ENCODE measurements around the gene PHACTR3.

The PHACTR3 gene

GRCh38 chr20:59782986-59783640, 178.8 kb downstream of the PHACTR3 start:
- FAIRE-seq, result no peak

GRCh38 chr20:59783641-59784010, 179.3 kb downstream of the PHACTR3 start:
- FAIRE-seq, result no peak

GRCh38 chr20:59784365-59784764, 180.0 kb downstream of the PHACTR3 start:
- no peak for FAIRE-seq

- no peak for FAIRE-seq
These were observed 180.7 kb downstream of the PHACTR3 start for GRCh38 chr20:59784791-59785668.

- no peak for FAIRE-seq
These were observed 181.3 kb downstream of the PHACTR3 start for GRCh38 chr20:59785669-59785959.

GRCh38 chr20:59785986-59786795, 181.9 kb downstream of the PHACTR3 start:
- FAIRE-seq, result no peak

- no peak for FAIRE-seq
These were observed 182.6 kb downstream of the PHACTR3 start for GRCh38 chr20:59786801-59787537.

- no peak for FAIRE-seq
These were observed 183.2 kb downstream of the PHACTR3 start for GRCh38 chr20:59787538-59787890.

- FAIRE-seq, result no peak
These were observed 183.9 kb downstream of the PHACTR3 start for GRCh38 chr20:59788196-59788735.

GRCh38 chr20:59788811-59789397, 184.6 kb downstream of the PHACTR3 start:
- FAIRE-seq, result no peak

GRCh38 chr20:59789686-59790085, 185.3 kb downstream of the PHACTR3 start:
- FAIRE-seq, result no peak

- no peak for FAIRE-seq
These were observed 186.0 kb downstream of the PHACTR3 start for GRCh38 chr20:59790346-59790745.

GRCh38 chr20:59792300-59792699, 188.0 kb downstream of the PHACTR3 start:
- FAIRE-seq, result no peak

GRCh38 chr20:59794555-59794954, 190.2 kb downstream of the PHACTR3 start:
- FAIRE-seq, result no peak

GRCh38 chr20:59800309-59800708, 196.0 kb downstream of the PHACTR3 start:
- FAIRE-seq, result no peak

- FAIRE-seq, result no peak
These were observed 197.7 kb downstream of the PHACTR3 start for GRCh38 chr20:59802018-59802417.

GRCh38 chr20:59802471-59803221, 198.3 kb downstream of the PHACTR3 start:
- no peak for FAIRE-seq

- no peak for FAIRE-seq
These were observed 200.0 kb downstream of the PHACTR3 start for GRCh38 chr20:59804347-59804746.

- FAIRE-seq, result no peak
These were observed 200.7 kb downstream of the PHACTR3 start for GRCh38 chr20:59804871-59805665.

- FAIRE-seq, result no peak
These were observed 201.6 kb downstream of the PHACTR3 start for GRCh38 chr20:59805786-59806577.

All from A204.1 (cell line).